ENCODE results near the gene MYO1E. TPM values are rescaled to one million over a fixed set of nuclear protein-coding genes. Genes with fewer than 3 reads are reported as not detected.
A peak's percentile ranks its signal among the peaks of the same experiment; 100 is the strongest.

Gene MYO1E
- total RNA-seq, 2 donors from 2014 or later: 47.8 to 65.6 TPM

GRCh38 chr15:59252137-59252536 lies 120.5 kb downstream of the MYO1E start:
- no peaks in the 10 kb centered on the region for H3K27me3 ChIP-seq (ENCODE audit: control insufficient read depth, insufficient read depth, low read length, poor library complexity, severe bottlenecking)
- H3K36me3 Mint-ChIP-seq (ENCODE audit: low read depth): no peaks in the 10 kb centered on the region
- no peak overlapping the region for H3K4me3 ChIP-seq (ENCODE audit: low read length)
- H3K4me1 Mint-ChIP-seq: no peaks in the 10 kb centered on the region
- DNase-seq: no peak
- no peaks in the 10 kb centered on the region for H3K9me3 Mint-ChIP-seq
- H3K4me3 Mint-ChIP-seq: no peak overlapping the region
- no peak for TF ChIP-seq CTCF (conservative IDR thresholded peaks at IDR 0.05)
- H3K27me3 Mint-ChIP-seq (ENCODE audit: insufficient read depth): no peaks in the 10 kb centered on the region
- no peak overlapping the region for H3K27ac ChIP-seq (ENCODE audit: low read depth, low read length)
- H3K36me3 ChIP-seq (ENCODE audit: control insufficient read depth, insufficient read depth, low read length): peaks cover 6% of the 10 kb centered on the region
- H3K27ac Mint-ChIP-seq: no peak overlapping the region
- 87 to 92% methylated on average over 5 of the region's 5 CpGs for WGBS, 2 experiments (ENCODE audit: insufficient coverage in 1 of 2, insufficient read length in 1 of 2)
- no peaks in the 10 kb centered on the region for H3K4me1 ChIP-seq (ENCODE audit: control insufficient read depth, insufficient read depth, low read length)
- H3K9ac ChIP-seq (ENCODE audit: extremely low read depth, low read length, poor library complexity, severe bottlenecking): no peak overlapping the region
- H3K9me3 ChIP-seq (ENCODE audit: control insufficient read depth, low read length): no peaks in the 10 kb centered on the region

GRCh38 chr15:59251001-59251845 lies 121.4 kb downstream of the MYO1E start:
- Histone ChIP-seq H3K4me1 (ENCODE audit: control insufficient read depth, insufficient read depth, low read length) (no peaks in the 10 kb centered on the region), H3K9me3 (ENCODE audit: control insufficient read depth, low read length) (no peaks in the 10 kb centered on the region), H3K27ac (ENCODE audit: low read depth, low read length) (no peak overlapping the region), H3K36me3 (ENCODE audit: control insufficient read depth, insufficient read depth, low read length) (peaks cover 6% of the 10 kb centered on the region), H3K4me3 (ENCODE audit: low read length) (no peak overlapping the region), H3K9ac (ENCODE audit: extremely low read depth, low read length, poor library complexity, severe bottlenecking) (no peak overlapping the region), H3K27me3 (ENCODE audit: control insufficient read depth, insufficient read depth, low read length, poor library complexity, severe bottlenecking) (no peaks in the 10 kb centered on the region)
- Mint-ChIP-seq H3K27me3 (ENCODE audit: insufficient read depth) (no peaks in the 10 kb centered on the region), H3K36me3 (ENCODE audit: low read depth) (no peaks in the 10 kb centered on the region), H3K4me3 (no peak overlapping the region), H3K4me1 (no peaks in the 10 kb centered on the region), H3K27ac (no peak overlapping the region), H3K9me3 (no peaks in the 10 kb centered on the region)
- 83 to 84% methylated on average over 6 to 7 of the region's 7 CpGs for WGBS, 2 experiments (ENCODE audit: insufficient coverage in 1 of 2, insufficient read length in 1 of 2)
- DNase-seq: no peak
- no peak for TF ChIP-seq CTCF (conservative IDR thresholded peaks at IDR 0.05)

GRCh38 chr15:59250249-59250648 lies 122.4 kb downstream of the MYO1E start:
- H3K9me3 Mint-ChIP-seq: no peaks in the 10 kb centered on the region

More at GRCh38 chr15:59250249-59250648, 122.4 kb downstream of the MYO1E start:
- TF ChIP-seq CTCF (conservative IDR thresholded peaks at IDR 0.05): no peak
- WGBS, 2 experiments (ENCODE audit: insufficient coverage in 1 of 2, insufficient read length in 1 of 2): 95 to 96% methylated on average over 8 to 13 of the region's 13 CpGs
- Histone ChIP-seq H3K27ac (ENCODE audit: low read depth, low read length) (no peak overlapping the region), H3K4me1 (ENCODE audit: control insufficient read depth, insufficient read depth, low read length) (no peaks in the 10 kb centered on the region), H3K9me3 (ENCODE audit: control insufficient read depth, low read length) (no peaks in the 10 kb centered on the region), H3K36me3 (ENCODE audit: control insufficient read depth, insufficient read depth, low read length) (no peaks in the 10 kb centered on the region), H3K27me3 (ENCODE audit: control insufficient read depth, insufficient read depth, low read length, poor library complexity, severe bottlenecking) (no peaks in the 10 kb centered on the region), H3K4me3 (ENCODE audit: low read length) (no peak overlapping the region), H3K9ac (ENCODE audit: extremely low read depth, low read length, poor library complexity, severe bottlenecking) (no peak overlapping the region)
- DNase-seq: peak; percentile 48
- H3K27me3 Mint-ChIP-seq (ENCODE audit: insufficient read depth): no peaks in the 10 kb centered on the region
- no peak overlapping the region for H3K27ac Mint-ChIP-seq
- no peak overlapping the region for H3K4me3 Mint-ChIP-seq
- no peaks in the 10 kb centered on the region for H3K4me1 Mint-ChIP-seq
- no peaks in the 10 kb centered on the region for H3K36me3 Mint-ChIP-seq (ENCODE audit: low read depth)
